ENCODE measurements around the gene FAM193B. TPM values are rescaled to one million over a fixed set of nuclear protein-coding genes. Genes with fewer than 3 reads are reported as not detected.

FAM193B gene
- total and polyA plus RNA-seq, 7 donors = 9.0 to 87.4 (median 41.8) TPM

GRCh38 chr5:177591690-177592009 lies 37.3 kb upstream of the FAM193B start:
- H3K27me3 ChIP-seq = peaks cover 0 to 27% (median 0%) of the 10 kb centered on the region in 3 donors
- WGBS, 2 donors = 13 to 17% methylated on average over 8 of the region's 8 CpGs
- H3K4me1 ChIP-seq = peaks cover 0 to 20% (median 17%) of the 10 kb centered on the region in 4 donors
- no peak for DNase-seq
- H3K36me3 ChIP-seq = peaks cover 11 to 34% (median 27%) of the 10 kb centered on the region in 4 donors
- intact Hi-C loops (cut with DNase I) = loop anchor here (2.0 kb wide), 1 partner anchor 39 kb away; no protein-coding TSS in a partner anchor
- H3K27ac ChIP-seq = peak overlapping the region in 3 of 4 donors; percentile 72 to 82 (median 79)
- TF ChIP-seq CTCF (IDR thresholded peaks at IDR 0.05) (no peak), POLR2AphosphoS5 (IDR thresholded peaks at IDR 0.05) (no peak), EP300 (IDR thresholded peaks at IDR 0.05) (no peak), POLR2A (IDR thresholded peaks at IDR 0.05) (no peak)
- H3K4me3 ChIP-seq = peak overlapping the region; percentile 64 to 97 (median 91)
- H3K9me3 ChIP-seq = no peaks in the 10 kb centered on the region

- Histone ChIP-seq H3K27ac (no peak overlapping the region), H3K27me3 (peaks cover 0 to 32% (median 0%) of the 10 kb centered on the region in 3 donors), H3K36me3 (peaks cover 7 to 21% (median 19%) of the 10 kb centered on the region in 4 donors), H3K9me3 (no peaks in the 10 kb centered on the region), H3K4me1 (peaks cover 0 to 20% (median 17%) of the 10 kb centered on the region in 4 donors), H3K4me3 (no peak overlapping the region)
- intact Hi-C loops (cut with DNase I) = no loop called here
- DNase-seq = no peak
- 75 to 87% methylated on average over 1 of the region's 1 CpG for WGBS, 2 donors
- TF ChIP-seq POLR2AphosphoS5 (IDR thresholded peaks at IDR 0.05) (no peak), EP300 (IDR thresholded peaks at IDR 0.05) (no peak), POLR2A (IDR thresholded peaks at IDR 0.05) (no peak), CTCF (IDR thresholded peaks at IDR 0.05) (no peak)
These were observed 36.0 kb upstream of the FAM193B start for GRCh38 chr5:177590406-177590805.

GRCh38 chr5:177588413-177588909 lies 34.1 kb upstream of the FAM193B start:
- WGBS, 2 donors = 13 to 35% methylated on average over 13 of the region's 13 CpGs
- no peak for DNase-seq
- H3K36me3 ChIP-seq = peaks cover 0 to 2% (median under 1%) of the 10 kb centered on the region in 4 donors
- no peaks in the 10 kb centered on the region for H3K9me3 ChIP-seq
- H3K4me3 ChIP-seq = no peak overlapping the region
- no peak for TF ChIP-seq POLR2A (IDR thresholded peaks at IDR 0.05)
- peaks cover 0 to 17% (median 10%) of the 10 kb centered on the region in 4 donors for H3K4me1 ChIP-seq
- intact Hi-C loops (cut with DNase I) = no loop called here
- peaks cover 0 to 34% (median 0%) of the 10 kb centered on the region in 3 donors for H3K27me3 ChIP-seq
- H3K27ac ChIP-seq = no peak overlapping the region

GRCh38 chr5:177578316-177578715 lies 24.0 kb upstream of the FAM193B start:
- Histone ChIP-seq H3K36me3 (no peaks in the 10 kb centered on the region), H3K4me3 (no peak overlapping the region), H3K4me1 (no peaks in the 10 kb centered on the region), H3K9me3 (no peaks in the 10 kb centered on the region), H3K27me3 (no peaks in the 10 kb centered on the region), H3K27ac (no peak overlapping the region)
- TF ChIP-seq POLR2A (IDR thresholded peaks at IDR 0.05) (no peak), CTCF (IDR thresholded peaks at IDR 0.05) (no peak), EP300 (IDR thresholded peaks at IDR 0.05) (no peak), POLR2AphosphoS5 (IDR thresholded peaks at IDR 0.05) (no peak)
- WGBS, 2 donors = 86 to 90% methylated on average over 8 of the region's 8 CpGs
- intact Hi-C loops (cut with DNase I) = no loop called here
- DNase-seq = no peak

- Histone ChIP-seq H3K4me3 (no peak overlapping the region), H3K4me1 (no peaks in the 10 kb centered on the region), H3K36me3 (no peaks in the 10 kb centered on the region), H3K9me3 (peaks cover 0 to 3% (median 0%) of the 10 kb centered on the region in 4 donors), H3K27ac (no peak overlapping the region), H3K27me3 (no peaks in the 10 kb centered on the region)
- WGBS, 2 donors = 84 to 87% methylated on average over 10 of the region's 10 CpGs
- no peak for DNase-seq
- TF ChIP-seq POLR2AphosphoS5 (IDR thresholded peaks at IDR 0.05) = no peak
- TF ChIP-seq EP300 (IDR thresholded peaks at IDR 0.05) = no peak
- TF ChIP-seq POLR2A (IDR thresholded peaks at IDR 0.05) = no peak
- TF ChIP-seq CTCF (IDR thresholded peaks at IDR 0.05) = no peak
- intact Hi-C loops (cut with DNase I) = no loop called here
These were observed 21.8 kb upstream of the FAM193B start for GRCh38 chr5:177576169-177576568.

Data from sigmoid colon (tissue), 7 donors.